ACC112 (cell line): ENCODE results near the gene ZNF341.

ENCODE experiments used
- H2AFZ ChIP-seq: fragments of 200-600 bp; sonication (generic); one replicate; pipeline ENCODE4 v1.6.0; 2017; ENCODE audit warnings: antibody characterized with exemption, low read length; ENCODE audit not compliant: unreplicated experiment
- H3K27ac ChIP-seq: fragments of 200-600 bp; sonication (generic); 2 replicates; pipeline ENCODE4 v1.5.1; 2014; ENCODE audit warnings: low read depth, mild to moderate bottlenecking, antibody characterized with exemption, low read length, moderate library complexity
- H3K27me3 ChIP-seq: fragments of 200-600 bp; sonication (generic); 2 replicates; pipeline ENCODE4 v1.6.1; 2014; ENCODE audit warnings: mild to moderate bottlenecking, antibody characterized with exemption, low read length, moderate library complexity, mixed read lengths; ENCODE audit not compliant: insufficient read depth
- H3K36me3 ChIP-seq: fragments of 200-600 bp; sonication (generic); 2 replicates; pipeline ENCODE4 v1.6.1; 2016; ENCODE audit warnings: mild to moderate bottlenecking, antibody characterized with exemption, low read length, moderate library complexity, mixed read lengths; ENCODE audit not compliant: insufficient read depth
- H3K4me1 ChIP-seq: fragments of 200-600 bp; sonication (generic); one replicate; pipeline ENCODE4 v1.6.1; 2016; ENCODE audit warnings: low read length, mixed read lengths; ENCODE audit not compliant: insufficient read depth, unreplicated experiment, control insufficient read depth
- H3K4me3 ChIP-seq: fragments of 200-600 bp; sonication (generic); 2 replicates; pipeline ENCODE4 v1.5.1; 2014; ENCODE audit warnings: mild to moderate bottlenecking, low read depth, low read length
- H3K79me2 ChIP-seq: fragments of 200-600 bp; sonication (generic); one replicate; pipeline ENCODE4 v1.6.0; 2016; ENCODE audit warnings: low read length; ENCODE audit not compliant: control insufficient read depth, unreplicated experiment, insufficient read depth

Gene ZNF341

DNA sequence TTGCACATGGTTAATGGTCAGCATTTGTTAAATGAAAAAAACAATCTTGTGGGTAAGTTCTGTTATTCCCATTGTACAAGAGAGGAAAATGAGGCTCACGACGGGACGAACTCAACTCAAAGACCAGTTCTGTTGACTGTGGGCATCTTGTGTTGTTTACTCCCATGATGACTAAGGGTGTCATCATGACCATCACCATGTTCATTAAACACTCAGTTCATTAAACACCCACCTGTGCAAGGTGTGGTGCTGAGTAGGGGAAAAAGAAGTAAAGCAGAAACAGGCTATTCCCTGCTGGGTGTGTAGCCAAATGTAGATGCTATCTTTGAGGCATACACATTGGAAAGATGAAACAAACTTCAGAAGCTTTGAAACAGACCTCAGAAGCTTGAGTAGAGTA, 83.9 kb downstream of the ZNF341 start:
- H3K79me2 ChIP-seq: peaks cover 92% of the 10 kb centered on the region
- no peaks in the 10 kb centered on the region; the same call in 1 of the 2 replicates for H3K36me3 ChIP-seq
- no peaks in the 10 kb centered on the region for H3K27me3 ChIP-seq
- H3K27ac ChIP-seq: no peak overlapping the region
- no peak overlapping the region for H3K4me3 ChIP-seq
- peaks cover 4% of the 10 kb centered on the region for H3K4me1 ChIP-seq
- H2AFZ ChIP-seq: no peak overlapping the region

GRCh38 chr20:33816191-33816590, 84.4 kb downstream of the ZNF341 start:
- Histone ChIP-seq H3K36me3 (no peaks in the 10 kb centered on the region; the same call in 1 of the 2 replicates), H3K4me3 (no peak overlapping the region), H3K4me1 (peaks cover 4% of the 10 kb centered on the region), H3K27ac (no peak overlapping the region), H3K27me3 (no peaks in the 10 kb centered on the region), H3K79me2 (peaks cover 96% of the 10 kb centered on the region), H2AFZ (no peak overlapping the region)

GRCh38 chr20:33817411-33817810, 85.6 kb downstream of the ZNF341 start:
- H2AFZ ChIP-seq: no peak overlapping the region
- peaks cover 86% of the 10 kb centered on the region for H3K79me2 ChIP-seq
- no peak overlapping the region for H3K27ac ChIP-seq
- peaks cover 4% of the 10 kb centered on the region for H3K4me1 ChIP-seq
- H3K27me3 ChIP-seq: no peaks in the 10 kb centered on the region
- no peaks in the 10 kb centered on the region; the same call in 1 of the 2 replicates for H3K36me3 ChIP-seq
- no peak overlapping the region for H3K4me3 ChIP-seq

- Histone ChIP-seq H3K79me2 (peaks cover 82% of the 10 kb centered on the region), H3K36me3 (no peaks in the 10 kb centered on the region; the same call in 1 of the 2 replicates), H3K4me1 (no peaks in the 10 kb centered on the region), H3K4me3 (no peak overlapping the region), H3K27me3 (no peaks in the 10 kb centered on the region), H3K27ac (no peak overlapping the region), H2AFZ (no peak overlapping the region)
Measured at GRCh38 chr20:33819456-33819855, 87.7 kb downstream of the ZNF341 start.

DNA sequence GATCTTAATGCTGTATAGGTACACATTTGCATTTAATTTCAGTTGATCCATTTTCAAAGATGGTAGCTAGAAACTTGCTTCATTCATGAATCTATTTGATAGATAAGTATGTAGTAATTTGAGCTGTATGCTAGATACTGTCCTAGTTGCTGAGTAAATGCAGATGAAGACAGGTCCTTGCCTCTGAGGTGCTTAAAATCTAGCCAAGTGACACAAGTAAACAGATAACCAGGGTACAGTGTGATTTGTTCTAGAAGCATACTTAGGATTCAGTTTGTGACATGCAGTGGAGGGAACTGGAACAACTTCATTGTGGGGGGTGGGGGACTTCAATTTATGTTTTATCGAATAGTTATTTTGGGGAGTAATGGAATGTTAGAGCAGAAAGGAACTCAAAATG, 88.6 kb downstream of the ZNF341 start:
- Histone ChIP-seq H3K27ac (no peak overlapping the region), H3K79me2 (peaks cover 82% of the 10 kb centered on the region)

GRCh38 chr20:33821270-33821836, 89.6 kb downstream of the ZNF341 start:
- no peaks in the 10 kb centered on the region for H3K36me3 ChIP-seq
- H3K4me1 ChIP-seq: no peaks in the 10 kb centered on the region
- no peak overlapping the region for H2AFZ ChIP-seq
- H3K79me2 ChIP-seq: peaks cover 81% of the 10 kb centered on the region
- no peak overlapping the region for H3K27ac ChIP-seq
- no peak overlapping the region for H3K4me3 ChIP-seq
- H3K27me3 ChIP-seq: no peaks in the 10 kb centered on the region

More for the DNA sequence above, 88.6 kb downstream of the ZNF341 start:
- Histone ChIP-seq H2AFZ (no peak overlapping the region), H3K4me3 (no peak overlapping the region), H3K4me1 (no peaks in the 10 kb centered on the region), H3K27me3 (no peaks in the 10 kb centered on the region), H3K36me3 (no peaks in the 10 kb centered on the region; the same call in 1 of the 2 replicates)

- H3K27ac ChIP-seq: no peak overlapping the region
- H3K79me2 ChIP-seq: peaks cover 81% of the 10 kb centered on the region
- no peak overlapping the region for H2AFZ ChIP-seq
- H3K4me1 ChIP-seq: no peaks in the 10 kb centered on the region
- no peak overlapping the region for H3K4me3 ChIP-seq
- H3K36me3 ChIP-seq: no peaks in the 10 kb centered on the region
- no peaks in the 10 kb centered on the region for H3K27me3 ChIP-seq
Measured at GRCh38 chr20:33822423-33822822, 90.6 kb downstream of the ZNF341 start.

GRCh38 chr20:33822991-33823390, 91.2 kb downstream of the ZNF341 start:
- Histone ChIP-seq H3K4me3 (no peak overlapping the region), H2AFZ (no peak overlapping the region), H3K36me3 (no peaks in the 10 kb centered on the region), H3K4me1 (no peaks in the 10 kb centered on the region), H3K79me2 (peaks cover 81% of the 10 kb centered on the region), H3K27ac (no peak overlapping the region), H3K27me3 (no peaks in the 10 kb centered on the region)

DNA sequence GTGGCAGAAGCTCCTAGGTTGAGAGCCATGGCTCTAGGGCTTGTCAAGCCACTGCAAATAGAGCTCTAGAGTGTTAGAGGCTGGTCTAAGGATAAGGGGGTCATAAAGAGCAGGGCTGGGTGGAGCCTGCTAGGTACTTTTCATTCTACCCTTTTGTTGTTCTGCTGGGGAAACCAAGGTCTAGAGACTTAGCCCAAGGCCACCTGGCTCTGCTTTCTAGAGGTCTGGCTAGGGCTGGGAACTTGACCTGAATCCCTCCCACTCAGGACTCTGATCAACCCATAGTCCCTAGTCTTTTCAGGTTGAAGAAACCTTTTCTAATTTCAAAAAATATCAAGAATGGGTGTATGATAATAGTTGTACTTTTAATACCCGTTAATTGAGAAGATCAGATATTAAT, 93.1 kb downstream of the ZNF341 start:
- peaks cover 1% of the 10 kb centered on the region for H3K4me1 ChIP-seq
- H3K4me3 ChIP-seq: no peak overlapping the region
- H3K27me3 ChIP-seq: no peaks in the 10 kb centered on the region
- H3K36me3 ChIP-seq: no peaks in the 10 kb centered on the region
- H3K79me2 ChIP-seq: peaks cover 79% of the 10 kb centered on the region
- no peak overlapping the region for H2AFZ ChIP-seq
- no peak overlapping the region for H3K27ac ChIP-seq

DNA sequence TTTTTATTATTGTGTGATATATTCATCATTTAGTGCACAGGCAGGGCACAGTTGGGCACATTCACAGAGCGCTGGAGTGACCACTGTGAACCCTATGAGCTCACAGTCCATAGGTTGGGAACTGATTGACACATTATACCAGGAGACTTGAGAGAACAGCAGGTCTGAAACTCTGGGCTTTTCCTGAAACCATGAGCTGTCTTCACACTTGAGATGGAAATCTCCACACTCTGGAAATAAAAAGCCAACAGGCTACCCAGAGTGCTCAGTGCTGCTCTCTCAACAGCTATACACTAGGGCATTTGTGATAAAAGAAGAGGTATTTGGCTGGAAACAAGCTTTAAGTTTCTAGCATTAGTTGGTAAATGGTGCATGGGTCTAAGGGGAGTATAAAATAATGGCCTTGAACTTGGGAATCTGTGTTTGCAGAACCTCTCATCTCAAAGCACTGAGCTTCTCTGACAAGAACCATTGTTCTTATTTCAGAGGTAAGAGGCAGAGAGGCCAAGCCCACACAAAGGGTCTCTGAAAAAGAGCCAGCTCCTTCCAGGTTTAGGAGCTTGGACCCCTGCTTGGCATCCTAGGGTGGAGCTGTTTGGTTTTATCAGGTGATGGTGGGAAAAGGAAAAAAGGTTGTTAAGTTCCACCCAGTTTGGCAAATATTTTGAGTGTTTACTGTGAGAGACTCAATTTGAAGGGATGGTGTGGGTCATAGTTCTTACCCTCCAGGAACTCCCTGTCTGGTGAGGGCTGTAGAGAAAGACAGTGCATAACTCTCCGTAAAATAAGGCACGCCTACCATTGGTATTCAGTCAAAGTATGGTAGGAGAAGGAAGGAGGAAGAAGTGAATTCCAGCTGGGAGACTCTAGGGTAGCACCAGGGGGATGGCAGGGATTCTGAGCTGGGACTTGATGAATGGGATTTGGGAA, 93.8 kb downstream of the ZNF341 start:
- H3K36me3 ChIP-seq: no peaks in the 10 kb centered on the region
- no peaks in the 10 kb centered on the region for H3K27me3 ChIP-seq
- H2AFZ ChIP-seq: no peak overlapping the region
- H3K27ac ChIP-seq: no peak overlapping the region
- H3K4me1 ChIP-seq: peaks cover 6% of the 10 kb centered on the region
- peaks cover 80% of the 10 kb centered on the region for H3K79me2 ChIP-seq
- no peak overlapping the region for H3K4me3 ChIP-seq
